Skin epidermis (tissue), 12 donors: ENCODE results near the gene FKBP15.
"Not testable (repeated sequence)": the region's sequence is repeated elsewhere in the genome, so short reads cannot be mapped to it uniquely, and the experiment has no call there.

Experiments
- H3K27ac ChIP-seq, 21 experiments: fragments of 200-600 bp; sonication (generic) in 11 of 21; one replicate each; pipeline ENCODE4 v1.5.0; 2020; ENCODE audit warnings: mild to moderate bottlenecking in 3 of 21, inconsistent platforms in 2 of 21, moderate library complexity in 2 of 21
- H3K4me3 ChIP-seq, 7 experiments: fragments of 200-600 bp; sonication (generic) in 2 of 7; one replicate each; pipeline ENCODE4 v1.5.0; 2020; ENCODE audit warnings: inconsistent platforms in 2 of 7, mild to moderate bottlenecking in 2 of 7, moderate library complexity in 1 of 7

The FKBP15 gene

GRCh38 chr9:113154471-113154870, 66.6 kb downstream of the FKBP15 start:
- Histone ChIP-seq H3K27ac (peak overlapping the region in 17 of 21 experiments; percentile 14 to 96 (median 68)), H3K4me3 (no peak overlapping the region)

- H3K27ac ChIP-seq: peak overlapping the region in 18 of 21 experiments; percentile 14 to 96 (median 72)
- peak overlapping the region in 1 of 7 experiments; percentile 87 for H3K4me3 ChIP-seq
Measured at GRCh38 chr9:113153599-113153998, 67.5 kb downstream of the FKBP15 start.

- peak overlapping the region in 19 of 21 experiments; percentile 65 to 98 (median 92) for H3K27ac ChIP-seq
- H3K4me3 ChIP-seq: peak overlapping the region in 6 of 7 experiments; percentile 82 to 96 (median 88)
Measured at GRCh38 chr9:113152699-113153098, 68.4 kb downstream of the FKBP15 start.

DNA sequence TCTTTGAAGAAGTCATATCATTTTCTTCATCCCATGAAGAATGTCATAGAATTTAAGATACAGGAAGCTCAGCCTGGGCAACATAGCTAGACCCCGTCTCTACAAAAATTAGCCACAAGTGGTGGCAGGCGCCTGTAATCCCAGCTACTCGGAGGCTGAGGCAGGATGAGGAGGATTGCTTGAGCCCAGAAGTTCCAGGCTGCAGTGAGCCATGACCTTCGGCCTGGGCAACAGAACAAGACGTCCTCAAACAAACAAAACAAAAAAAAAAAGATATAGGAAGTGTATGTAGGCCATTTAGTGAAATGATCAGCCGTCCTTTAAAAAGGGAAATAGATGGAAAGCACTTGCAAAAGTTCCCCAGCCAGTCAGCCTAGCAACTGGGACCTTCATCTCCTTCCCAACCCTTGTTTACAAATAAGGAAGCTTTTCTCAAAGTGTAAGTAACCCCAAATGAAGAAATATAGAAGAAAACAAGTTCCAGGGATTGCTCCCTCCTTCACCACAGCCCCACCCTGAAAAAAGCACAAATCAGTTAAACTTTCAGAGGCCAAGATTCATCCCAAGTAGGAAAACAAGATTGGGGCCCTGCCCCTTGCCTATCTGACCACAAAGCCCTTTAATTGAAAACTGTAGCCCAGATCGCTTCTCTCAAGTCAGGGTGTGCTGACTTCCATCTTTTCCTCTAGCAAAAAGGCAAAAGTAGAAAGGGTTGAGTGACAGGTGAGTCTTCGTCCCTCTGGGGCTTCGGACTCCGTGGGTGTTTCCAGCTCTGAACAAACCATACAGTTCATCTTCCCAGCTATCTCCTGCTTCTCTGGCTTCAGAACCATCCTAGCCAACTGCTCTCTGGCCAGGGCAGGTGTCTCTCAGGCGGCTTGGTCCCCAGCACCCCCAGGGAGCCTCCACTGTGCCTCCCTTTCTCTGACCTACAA, 69.1 kb downstream of the FKBP15 start:
- Histone ChIP-seq H3K4me3 (peak overlapping the region; percentile 62 to 96 (median 87)), H3K27ac (peak overlapping the region; percentile 71 to 98 (median 92))

- Histone ChIP-seq H3K4me3 (peak within 1 kb of the TSS; percentile 62 to 96 (median 87)), H3K27ac (peak within 1 kb of the TSS; percentile 71 to 98 (median 92))
Measured at GRCh38 chr9:113150670-113151611, 70.1 kb downstream of the FKBP15 start, which contains the start of gene SLC31A2. SLC31A2 (plus strand) TSS chr9:113151007; CDS start chr9:113151075, 68 bp downstream.

- not testable (repeated sequence) for H3K27ac ChIP-seq, H3K4me3 ChIP-seq
Measured at GRCh38 chr9:113149561-113149960, 71.5 kb downstream of the FKBP15 start.

GRCh38 chr9:113148781-113149510, 72.1 kb downstream of the FKBP15 start:
- H3K27ac ChIP-seq: no peak overlapping the region
- H3K4me3 ChIP-seq: no peak overlapping the region

- no peak overlapping the region for H3K27ac ChIP-seq
- no peak overlapping the region for H3K4me3 ChIP-seq
Measured at GRCh38 chr9:113148372-113148705, 72.7 kb downstream of the FKBP15 start.

DNA sequence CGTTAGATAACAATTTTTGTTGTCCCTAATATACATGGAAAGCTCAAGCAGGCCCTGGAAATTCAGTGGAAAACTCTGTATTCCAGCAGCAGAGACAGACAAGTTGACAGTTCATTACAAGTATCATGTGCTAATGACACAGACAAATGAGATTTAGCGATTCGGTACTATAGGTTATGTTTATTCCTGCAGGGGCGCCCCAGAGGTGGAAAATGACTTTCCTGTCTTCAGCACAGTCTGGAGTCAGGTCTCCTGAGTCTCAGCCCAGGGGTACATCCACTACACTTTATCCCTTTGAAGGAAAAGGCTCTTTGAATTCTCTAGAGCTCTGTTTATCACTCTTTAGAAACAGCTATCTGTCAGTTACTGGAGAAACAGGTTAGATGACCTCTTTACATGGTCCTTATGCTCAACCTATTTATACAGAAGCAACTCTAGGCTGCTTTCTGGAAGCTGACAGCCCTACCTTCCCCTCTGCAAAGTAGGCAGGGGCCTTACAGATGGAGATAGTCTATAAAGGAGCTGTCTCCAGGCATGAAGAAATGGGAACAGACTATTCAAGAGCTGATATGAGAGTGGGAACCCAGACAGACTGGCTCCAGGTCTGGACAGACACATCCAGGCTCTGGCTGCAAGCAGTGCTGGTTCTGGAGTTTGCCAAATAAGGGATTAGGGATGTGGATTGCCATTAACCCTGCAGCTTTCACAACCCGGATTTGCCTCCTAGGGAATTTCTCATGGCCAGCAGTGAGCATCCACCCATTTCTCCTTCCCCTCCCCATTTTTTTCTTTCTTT, 77.4 kb downstream of the FKBP15 start:
- Histone ChIP-seq H3K27ac (no peak overlapping the region), H3K4me3 (no peak overlapping the region)

GRCh38 chr9:113140896-113141295, 80.2 kb downstream of the FKBP15 start:
- H3K4me3 ChIP-seq, H3K27ac ChIP-seq: not testable (repeated sequence)

GRCh38 chr9:113139953-113140352, 81.1 kb downstream of the FKBP15 start:
- H3K4me3 ChIP-seq: no peak overlapping the region

GRCh38 chr9:113139225-113139829, 81.8 kb downstream of the FKBP15 start:
- no peak overlapping the region for H3K27ac ChIP-seq
- H3K4me3 ChIP-seq: no peak overlapping the region

More at GRCh38 chr9:113139953-113140352, 81.1 kb downstream of the FKBP15 start:
- H3K27ac ChIP-seq: no peak overlapping the region

DNA sequence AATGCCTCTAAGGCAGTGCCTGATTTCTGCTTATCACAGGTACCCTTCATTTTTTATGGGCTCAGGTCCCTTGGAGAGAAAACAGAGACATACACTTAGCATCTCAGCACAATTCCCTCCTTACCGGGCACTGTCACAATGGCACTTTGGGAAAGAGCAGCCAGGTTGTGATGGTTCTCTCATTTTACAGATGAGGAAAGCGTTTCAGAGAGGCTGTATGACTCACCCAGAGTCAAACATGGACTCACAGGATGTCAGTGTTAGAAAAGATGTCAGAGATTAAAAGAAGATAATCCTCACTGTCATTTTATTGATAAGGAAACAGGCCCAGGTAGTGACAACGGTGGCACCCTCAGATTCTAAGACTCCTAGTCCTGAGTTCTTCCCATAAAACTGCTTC, 82.3 kb downstream of the FKBP15 start:
- no peak overlapping the region for H3K4me3 ChIP-seq
- no peak overlapping the region for H3K27ac ChIP-seq

DNA sequence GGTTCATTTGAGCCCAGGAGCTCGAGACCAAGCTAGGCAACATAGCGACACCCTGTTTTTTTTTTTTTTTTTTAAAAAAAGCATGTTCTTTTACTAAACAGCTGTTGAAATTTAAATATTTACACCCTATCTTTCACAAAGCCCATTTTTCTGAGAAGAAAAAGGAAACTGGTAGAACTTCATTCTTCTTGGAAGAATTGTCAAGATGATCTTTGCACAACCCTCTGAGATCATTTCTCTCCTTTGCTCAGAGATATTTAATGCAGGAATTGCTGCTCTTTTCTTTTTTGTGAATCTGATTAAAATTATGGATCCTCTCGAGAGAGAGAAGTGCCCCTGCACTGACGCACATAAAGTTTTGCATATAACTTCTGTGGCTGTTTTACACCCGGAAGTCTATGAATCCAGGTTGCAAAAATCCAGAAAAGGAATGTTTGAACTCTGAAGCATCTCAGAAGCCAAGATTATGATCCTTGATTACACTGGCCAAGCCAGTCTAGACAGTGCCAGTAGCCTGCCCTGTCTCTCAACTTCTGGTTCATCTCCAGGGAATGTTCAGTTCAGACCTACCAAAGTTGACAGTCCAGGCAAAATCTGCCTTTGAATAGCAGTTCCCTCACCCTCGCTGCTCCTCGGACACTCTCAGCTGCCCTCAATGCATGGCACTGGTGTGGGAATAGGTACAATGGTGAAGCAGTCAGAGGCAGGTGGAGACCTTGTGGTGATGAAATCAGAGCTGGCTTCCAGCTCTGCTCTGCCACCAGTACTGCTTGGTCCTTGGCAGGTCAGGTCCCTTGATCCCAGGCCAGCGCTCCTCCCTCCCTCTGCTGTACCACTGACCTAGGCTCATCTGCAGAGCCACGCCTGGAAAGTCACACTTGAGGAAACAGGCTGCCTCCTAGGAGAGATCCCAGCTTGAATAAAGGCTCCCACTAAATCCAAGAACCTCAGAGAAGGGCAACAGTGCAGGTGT, 83.6 kb downstream of the FKBP15 start:
- H3K4me3 ChIP-seq: no peak overlapping the region
- H3K27ac ChIP-seq: no peak overlapping the region

GRCh38 chr9:113131689-113132151, 89.4 kb downstream of the FKBP15 start:
- Histone ChIP-seq H3K27ac (no peak overlapping the region), H3K4me3 (no peak overlapping the region)

- Histone ChIP-seq H3K27ac (no peak overlapping the region), H3K4me3 (no peak overlapping the region)
Measured at GRCh38 chr9:113129884-113130283, 91.2 kb downstream of the FKBP15 start.

DNA sequence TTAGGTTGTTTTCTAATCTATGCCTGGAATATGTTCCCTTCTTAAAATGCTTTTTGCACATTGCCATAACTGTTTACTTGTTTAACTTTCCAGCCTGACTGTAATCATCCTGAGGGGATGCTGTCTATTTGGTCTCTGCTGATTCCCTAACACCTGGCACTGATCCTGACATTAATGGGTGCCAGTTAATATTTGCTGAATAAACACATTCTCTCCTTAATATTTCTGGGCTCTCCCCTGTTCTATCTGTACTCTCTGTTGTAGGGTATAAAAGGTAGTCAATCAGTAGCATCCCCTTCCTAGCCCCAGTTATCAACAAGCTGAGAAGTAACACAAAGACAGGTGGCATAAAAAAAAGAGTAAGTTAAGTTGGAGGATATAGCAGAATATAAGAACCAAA, 91.6 kb downstream of the FKBP15 start:
- H3K27ac ChIP-seq: no peak overlapping the region
- H3K4me3 ChIP-seq: no peak overlapping the region
